SK-N-SH treated with all-trans-retinoic acid at 6 μM for 48 hours (cell line): ENCODE data around the gene DIP2C.

Experiments
- CREB5 ChIP-seq: fragments of 250-450 bp; sonication (Bioruptor Pico); IDR thresholded peaks from 2 replicates; pipeline ENCODE4 v1.5.1; 2020; ENCODE audit warnings: low read depth, mild to moderate bottlenecking, moderate library complexity
- ISL1 ChIP-seq: fragments of 250-450 bp; sonication (Bioruptor Pico); IDR thresholded peaks from 2 replicates; pipeline ENCODE4 v2.1.2; 2022; ENCODE audit warnings: mild to moderate bottlenecking, moderate library complexity
- TCF4 ChIP-seq: fragments of 250-450 bp; sonication (Bioruptor Pico); IDR thresholded peaks from 2 replicates; pipeline ENCODE4 v1.8.0; 2021; ENCODE audit warnings: mild to moderate bottlenecking, moderate library complexity, borderline replicate concordance
- ZC3H10 ChIP-seq: fragments of 250-450 bp; sonication (Bioruptor Pico); IDR thresholded peaks from 2 replicates; pipeline ENCODE4 v1.5.1; 2021; ENCODE audit warnings: mild to moderate bottlenecking, moderate library complexity
- ZFP3 ChIP-seq: fragments of 250-450 bp; sonication (Bioruptor Pico); IDR thresholded peaks from 2 replicates; pipeline ENCODE4 v1.5.0; 2020; ENCODE audit warnings: mild to moderate bottlenecking, moderate library complexity
- ZFP30 ChIP-seq: fragments of 450-650 bp; formaldehyde crosslinking; IDR thresholded peaks from 2 replicates; pipeline ENCODE4 v1.5.0; 2022; ENCODE audit warnings: mild to moderate bottlenecking, moderate library complexity
- TF ChIP-seq, protein P1 (sequence below): fragments of 250-450 bp; sonication (Bioruptor Pico); IDR thresholded peaks from 2 replicates; pipeline ENCODE4 v1.5.0; 2020; ENCODE audit warnings: mild to moderate bottlenecking, moderate library complexity
- TF ChIP-seq, protein P2 (sequence below): fragments of 250-450 bp; sonication (Bioruptor Pico); IDR thresholded peaks from 2 replicates; pipeline ENCODE4 v1.8.0; 2020; ENCODE audit warnings: mild to moderate bottlenecking, moderate library complexity, borderline replicate concordance

DNA sequence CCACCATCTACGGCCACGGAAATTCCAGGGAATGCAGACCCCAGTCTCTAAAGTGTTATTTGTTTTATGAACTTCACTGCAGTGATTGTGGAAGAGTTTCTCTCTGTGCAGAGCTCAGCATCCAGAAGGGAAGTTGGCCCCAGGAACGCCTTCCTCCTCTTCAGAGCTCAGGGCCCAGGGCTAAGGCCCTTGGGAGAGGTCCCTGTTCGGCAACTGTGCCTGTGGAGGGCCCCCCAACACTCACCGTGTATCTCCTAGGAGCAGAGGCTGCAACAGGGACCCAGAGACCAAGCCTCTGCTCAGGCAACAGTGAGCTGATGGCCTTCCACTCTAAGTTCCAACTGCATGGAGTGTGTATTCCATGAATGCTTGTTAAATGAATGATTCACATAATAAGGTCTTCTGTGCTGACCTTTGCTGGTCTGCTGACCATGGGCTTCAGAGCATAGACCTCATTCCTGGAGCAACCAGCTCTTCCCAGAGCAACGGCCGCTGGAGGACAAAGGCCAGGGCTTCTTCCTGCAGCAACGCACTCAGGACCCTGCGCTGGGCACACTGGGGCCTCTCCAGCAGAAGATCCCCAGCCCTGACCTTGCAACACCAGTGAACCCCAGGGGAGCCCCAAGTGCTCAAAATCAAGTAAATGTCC, 7.7 kb downstream of the DIP2C start:
- TF ChIP-seq, protein P1, sequence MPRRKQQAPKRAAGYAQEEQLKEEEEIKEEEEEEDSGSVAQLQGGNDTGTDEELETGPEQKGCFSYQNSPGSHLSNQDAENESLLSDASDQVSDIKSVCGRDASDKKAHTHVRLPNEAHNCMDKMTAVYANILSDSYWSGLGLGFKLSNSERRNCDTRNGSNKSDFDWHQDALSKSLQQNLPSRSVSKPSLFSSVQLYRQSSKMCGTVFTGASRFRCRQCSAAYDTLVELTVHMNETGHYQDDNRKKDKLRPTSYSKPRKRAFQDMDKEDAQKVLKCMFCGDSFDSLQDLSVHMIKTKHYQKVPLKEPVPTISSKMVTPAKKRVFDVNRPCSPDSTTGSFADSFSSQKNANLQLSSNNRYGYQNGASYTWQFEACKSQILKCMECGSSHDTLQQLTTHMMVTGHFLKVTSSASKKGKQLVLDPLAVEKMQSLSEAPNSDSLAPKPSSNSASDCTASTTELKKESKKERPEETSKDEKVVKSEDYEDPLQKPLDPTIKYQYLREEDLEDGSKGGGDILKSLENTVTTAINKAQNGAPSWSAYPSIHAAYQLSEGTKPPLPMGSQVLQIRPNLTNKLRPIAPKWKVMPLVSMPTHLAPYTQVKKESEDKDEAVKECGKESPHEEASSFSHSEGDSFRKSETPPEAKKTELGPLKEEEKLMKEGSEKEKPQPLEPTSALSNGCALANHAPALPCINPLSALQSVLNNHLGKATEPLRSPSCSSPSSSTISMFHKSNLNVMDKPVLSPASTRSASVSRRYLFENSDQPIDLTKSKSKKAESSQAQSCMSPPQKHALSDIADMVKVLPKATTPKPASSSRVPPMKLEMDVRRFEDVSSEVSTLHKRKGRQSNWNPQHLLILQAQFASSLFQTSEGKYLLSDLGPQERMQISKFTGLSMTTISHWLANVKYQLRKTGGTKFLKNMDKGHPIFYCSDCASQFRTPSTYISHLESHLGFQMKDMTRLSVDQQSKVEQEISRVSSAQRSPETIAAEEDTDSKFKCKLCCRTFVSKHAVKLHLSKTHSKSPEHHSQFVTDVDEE = no peak
- TF ChIP-seq TCF4 (CRISPR knock-in tag) (no peak), ISL1 (no peak), ZFP3 (CRISPR knock-in tag) (no peak), ZFP30 (CRISPR knock-in tag) (no peak), ZC3H10 (CRISPR knock-in tag) (no peak), CREB5 (CRISPR knock-in tag) (no peak)
- TF ChIP-seq, protein P2, sequence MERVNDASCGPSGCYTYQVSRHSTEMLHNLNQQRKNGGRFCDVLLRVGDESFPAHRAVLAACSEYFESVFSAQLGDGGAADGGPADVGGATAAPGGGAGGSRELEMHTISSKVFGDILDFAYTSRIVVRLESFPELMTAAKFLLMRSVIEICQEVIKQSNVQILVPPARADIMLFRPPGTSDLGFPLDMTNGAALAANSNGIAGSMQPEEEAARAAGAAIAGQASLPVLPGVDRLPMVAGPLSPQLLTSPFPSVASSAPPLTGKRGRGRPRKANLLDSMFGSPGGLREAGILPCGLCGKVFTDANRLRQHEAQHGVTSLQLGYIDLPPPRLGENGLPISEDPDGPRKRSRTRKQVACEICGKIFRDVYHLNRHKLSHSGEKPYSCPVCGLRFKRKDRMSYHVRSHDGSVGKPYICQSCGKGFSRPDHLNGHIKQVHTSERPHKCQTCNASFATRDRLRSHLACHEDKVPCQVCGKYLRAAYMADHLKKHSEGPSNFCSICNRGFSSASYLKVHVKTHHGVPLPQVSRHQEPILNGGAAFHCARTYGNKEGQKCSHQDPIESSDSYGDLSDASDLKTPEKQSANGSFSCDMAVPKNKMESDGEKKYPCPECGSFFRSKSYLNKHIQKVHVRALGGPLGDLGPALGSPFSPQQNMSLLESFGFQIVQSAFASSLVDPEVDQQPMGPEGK (CRISPR knock-in tag) = no peak
